WTC11 (cell line): ENCODE measurements around the gene TASP1. TPM values are rescaled to one million over a fixed set of nuclear protein-coding genes. Genes with fewer than 3 reads are reported as not detected.

Experiments used
- ATAC-seq: fragments of 200-7000 bp; cut with Tn5 transposase; 2 replicates; pipeline ENCODE4 v1.10.0; 2021; ENCODE audit warnings: mild to moderate bottlenecking, moderate library complexity
- CTCF ChIA-PET: fragments of 300-600 bp; sonication (Branson Sonifier 250); formaldehyde crosslinking; loops from one replicate; lab custom pipeline; 2021; ENCODE audit warnings: antibody characterized with exemption; lab: Charles Lee
- POLR2A ChIA-PET: fragments of 350-600 bp; sonication (Branson Sonifier 250); formaldehyde crosslinking; loops from one replicate; lab custom pipeline; 2021; ENCODE audit warnings: antibody characterized with exemption; lab: Charles Lee
- DNase-seq: peaks from one replicate; pipeline ENCODE4 v3.0.0; 2021; ENCODE audit warnings: low spot score
- H3K27ac Mint-ChIP-seq: 2 replicates; pipeline ENCODE4 v1.8.0; 2021; ENCODE audit warnings: mixed read lengths
- H3K27me3 Mint-ChIP-seq: 2 replicates; pipeline ENCODE4 v1.8.0; 2021; ENCODE audit warnings: low read depth, mild to moderate bottlenecking, moderate library complexity, mixed read lengths
- H3K36me3 Mint-ChIP-seq: 2 replicates; pipeline ENCODE4 v1.8.0; 2021; ENCODE audit warnings: mixed read lengths
- H3K4me1 Mint-ChIP-seq: 2 replicates; pipeline ENCODE4 v1.8.0; 2022; ENCODE audit warnings: mixed read lengths
- H3K4me3 Mint-ChIP-seq: 2 replicates; pipeline ENCODE4 v1.8.0; 2021; ENCODE audit warnings: mild to moderate bottlenecking, moderate library complexity, mixed read lengths
- H3K9me3 Mint-ChIP-seq: 2 replicates; pipeline ENCODE4 v1.8.0; 2021; ENCODE audit warnings: mixed read lengths
- ATF1 ChIP-seq: sonication (generic); formaldehyde crosslinking; IDR thresholded peaks from 2 replicates; pipeline ENCODE4 v1.8.1; 2023; ENCODE audit warnings: mild to moderate bottlenecking, moderate library complexity, missing genetic modification reagents
- CBFB ChIP-seq: sonication (generic); formaldehyde crosslinking; IDR thresholded peaks from 2 replicates; pipeline ENCODE4 v1.8.1; 2022; ENCODE audit warnings: mild to moderate bottlenecking, low read depth, missing genetic modification reagents
- CREB1 ChIP-seq: sonication (generic); formaldehyde crosslinking; IDR thresholded peaks from 2 replicates; pipeline ENCODE4 v1.8.0; 2023; ENCODE audit warnings: mild to moderate bottlenecking, missing genetic modification reagents
- E2F1 ChIP-seq: sonication (generic); formaldehyde crosslinking; IDR thresholded peaks from 2 replicates; pipeline ENCODE4 v1.8.0; 2022; ENCODE audit warnings: mild to moderate bottlenecking, missing genetic modification reagents
- EMX1 ChIP-seq: fragments of 250-450 bp; sonication (Bioruptor Pico); IDR thresholded peaks from 2 replicates; pipeline ENCODE4 v1.8.0; 2021; ENCODE audit warnings: mild to moderate bottlenecking
- ETV6 ChIP-seq: sonication (generic); formaldehyde crosslinking; IDR thresholded peaks from 2 replicates; pipeline ENCODE4 v1.8.1; 2022; ENCODE audit warnings: mild to moderate bottlenecking, missing genetic modification reagents
- FOXP1 ChIP-seq: sonication (generic); formaldehyde crosslinking; IDR thresholded peaks from 2 replicates; pipeline ENCODE4 v1.8.0; 2022; ENCODE audit warnings: missing genetic modification reagents, mild to moderate bottlenecking, moderate library complexity, borderline replicate concordance
- GABPB1 ChIP-seq: sonication (generic); formaldehyde crosslinking; IDR thresholded peaks from 2 replicates; pipeline ENCODE4 v1.8.1; 2023; ENCODE audit warnings: mild to moderate bottlenecking, missing genetic modification reagents
- GTF2I ChIP-seq: fragments of 250-450 bp; sonication (Bioruptor Pico); conservative IDR thresholded peaks from 2 replicates; pipeline ENCODE4 v1.4.0; 2021; ENCODE audit warnings: mild to moderate bottlenecking
- IRF1 ChIP-seq: sonication (generic); formaldehyde crosslinking; IDR thresholded peaks from 2 replicates; pipeline ENCODE4 v1.8.0; 2023; ENCODE audit warnings: missing genetic modification reagents
- NFATC4 ChIP-seq: fragments of 250-450 bp; sonication (Bioruptor Pico); IDR thresholded peaks from 2 replicates; pipeline ENCODE4 v1.9.0; 2021; ENCODE audit warnings: mild to moderate bottlenecking
- STAT6 ChIP-seq: sonication (generic); formaldehyde crosslinking; conservative IDR thresholded peaks from 2 replicates; pipeline ENCODE4 v1.8.1; 2023; ENCODE audit warnings: mild to moderate bottlenecking, low read depth, missing genetic modification reagents, moderate library complexity
- TCF7 ChIP-seq: sonication (generic); formaldehyde crosslinking; IDR thresholded peaks from 2 replicates; pipeline ENCODE4 v1.8.0; 2022; ENCODE audit warnings: mild to moderate bottlenecking, low read depth, missing genetic modification reagents, moderate library complexity
- TEAD4 ChIP-seq: sonication (generic); formaldehyde crosslinking; IDR thresholded peaks from 2 replicates; pipeline ENCODE4 v1.8.0; 2022; ENCODE audit warnings: mild to moderate bottlenecking, missing genetic modification reagents
- ZBTB21 ChIP-seq: sonication (generic); formaldehyde crosslinking; IDR thresholded peaks from 2 replicates; pipeline ENCODE4 v1.8.1; 2023; ENCODE audit warnings: mild to moderate bottlenecking, missing genetic modification reagents, borderline replicate concordance
- ZNF138 ChIP-seq: sonication (generic); formaldehyde crosslinking; conservative IDR thresholded peaks from 2 replicates; pipeline ENCODE4 v1.8.1; 2022; ENCODE audit warnings: mild to moderate bottlenecking, moderate library complexity, missing genetic modification reagents
- ZNF317 ChIP-seq: sonication (generic); formaldehyde crosslinking; IDR thresholded peaks from 2 replicates; pipeline ENCODE4 v1.8.1; 2023; ENCODE audit warnings: low read depth, mild to moderate bottlenecking, moderate library complexity, missing genetic modification reagents, borderline replicate concordance
- ZNF671 ChIP-seq: fragments of 250-450 bp; sonication (Bioruptor Pico); IDR thresholded peaks from 2 replicates; pipeline ENCODE4 v1.8.0; 2021; ENCODE audit warnings: mild to moderate bottlenecking
- total RNA-seq: library from RNA; stranded (reverse); gene quantifications from 3 replicates; pipeline ENCODE4 v1.2.3, GENCODE V29; 2021
- TF ChIP-seq, protein P1 (sequence below): fragments of 250-450 bp; sonication (Bioruptor Pico); IDR thresholded peaks from 2 replicates; pipeline ENCODE4 v1.9.0; 2021; ENCODE audit warnings: moderate library complexity, mild to moderate bottlenecking, inconsistent platforms, borderline replicate concordance
- TF ChIP-seq, protein P2 (sequence below): sonication (generic); formaldehyde crosslinking; IDR thresholded peaks from 2 replicates; pipeline ENCODE4 v1.8.1; 2023; ENCODE audit warnings: mild to moderate bottlenecking, missing genetic modification reagents
- TF ChIP-seq, protein P3 (sequence below): fragments of 250-450 bp; sonication (Bioruptor Pico); IDR thresholded peaks from 2 replicates; pipeline ENCODE4 v1.8.0; 2021; ENCODE audit warnings: mild to moderate bottlenecking
- TF ChIP-seq, protein P4 (sequence below): sonication (generic); formaldehyde crosslinking; IDR thresholded peaks from 2 replicates; pipeline ENCODE4 v1.8.0; 2022; ENCODE audit warnings: mild to moderate bottlenecking, missing genetic modification reagents

TASP1 gene
- total RNA-seq, 1 experiment from 2014 or later, result 12.4 TPM

DNA sequence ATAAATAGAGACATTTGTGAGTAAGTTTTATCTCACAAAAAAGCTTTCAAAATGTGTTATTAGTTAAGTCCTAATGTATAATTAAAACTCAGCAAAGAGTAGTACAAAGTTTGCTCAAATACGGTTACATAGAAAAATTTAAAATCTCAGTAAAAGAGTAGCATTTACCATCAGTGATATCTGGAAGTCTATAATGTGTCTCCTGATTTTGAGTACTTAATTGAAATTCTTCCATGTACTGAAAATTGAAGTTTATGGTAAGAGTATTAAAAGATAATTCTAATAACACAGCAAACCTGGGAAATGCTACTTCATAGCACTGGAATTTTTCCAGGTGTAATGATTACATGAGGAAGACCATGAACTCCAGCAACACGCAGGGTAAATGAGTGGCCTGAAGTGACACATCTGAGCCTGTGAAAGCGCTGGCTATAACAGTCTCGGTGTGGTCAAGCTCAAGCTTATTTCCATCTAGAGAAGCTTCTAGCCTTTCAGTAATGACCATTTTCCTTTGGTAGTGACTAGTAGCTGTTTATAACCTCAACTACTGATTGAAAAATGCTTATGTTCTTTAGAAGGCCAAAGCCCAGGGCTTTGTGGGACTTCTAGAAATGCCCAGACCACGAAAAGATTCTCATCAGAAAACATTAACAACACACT, 214.4 kb downstream of the TASP1 start:
- Mint-ChIP-seq H3K27me3 (no peaks in the 10 kb centered on the region), H3K9me3 (no peaks in the 10 kb centered on the region), H3K36me3 (no peaks in the 10 kb centered on the region), H3K4me3 (no peak overlapping the region), H3K27ac (no peak overlapping the region), H3K4me1 (peaks cover 43% of the 10 kb centered on the region)
- TF ChIP-seq CREB1 (CRISPR knock-in tag), result no peak
- TF ChIP-seq ETV6 (CRISPR knock-in tag), result no peak
- TF ChIP-seq, protein P1, sequence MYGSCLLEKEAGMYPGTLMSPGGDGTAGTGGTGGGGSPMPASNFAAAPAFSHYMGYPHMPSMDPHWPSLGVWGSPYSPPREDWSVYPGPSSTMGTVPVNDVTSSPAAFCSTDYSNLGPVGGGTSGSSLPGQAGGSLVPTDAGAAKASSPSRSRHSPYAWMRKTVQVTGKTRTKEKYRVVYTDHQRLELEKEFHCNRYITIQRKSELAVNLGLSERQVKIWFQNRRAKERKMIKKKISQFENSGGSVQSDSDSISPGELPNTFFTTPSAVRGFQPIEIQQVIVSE (CRISPR knock-in tag), result no peak
- TF ChIP-seq GABPB1 (CRISPR knock-in tag), result 0 out of 2 replicates have a peak, but pooled peaks have one; percentile 10
- TF ChIP-seq, protein P2, sequence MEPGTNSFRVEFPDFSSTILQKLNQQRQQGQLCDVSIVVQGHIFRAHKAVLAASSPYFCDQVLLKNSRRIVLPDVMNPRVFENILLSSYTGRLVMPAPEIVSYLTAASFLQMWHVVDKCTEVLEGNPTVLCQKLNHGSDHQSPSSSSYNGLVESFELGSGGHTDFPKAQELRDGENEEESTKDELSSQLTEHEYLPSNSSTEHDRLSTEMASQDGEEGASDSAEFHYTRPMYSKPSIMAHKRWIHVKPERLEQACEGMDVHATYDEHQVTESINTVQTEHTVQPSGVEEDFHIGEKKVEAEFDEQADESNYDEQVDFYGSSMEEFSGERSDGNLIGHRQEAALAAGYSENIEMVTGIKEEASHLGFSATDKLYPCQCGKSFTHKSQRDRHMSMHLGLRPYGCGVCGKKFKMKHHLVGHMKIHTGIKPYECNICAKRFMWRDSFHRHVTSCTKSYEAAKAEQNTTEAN (CRISPR knock-in tag), result no peak
- TF ChIP-seq TCF7 (CRISPR knock-in tag), result no peak
- CTCF ChIA-PET, result interaction anchor here (1.6 kb wide), 3 partner anchors 9 to 122 kb away, joined by 7 to 10 read pairs (median 9); no protein-coding TSS in a partner anchor
- no peak for DNase-seq
- POLR2A ChIA-PET, result interaction anchor here (1.2 kb wide), 1 partner anchor 1901 kb away, joined by 3 read pairs; no protein-coding TSS in a partner anchor
- no peak for ATAC-seq

GRCh38 chr20:13423472-13424173, 215.1 kb downstream of the TASP1 start:
- no peak overlapping the region for H3K4me3 Mint-ChIP-seq
- H3K4me1 Mint-ChIP-seq, result peaks cover 43% of the 10 kb centered on the region
- ATAC-seq, result no peak

GRCh38 chr20:13422637-13423036, 216.1 kb downstream of the TASP1 start:
- CTCF ChIA-PET, result no interaction called here
- Mint-ChIP-seq H3K4me3 (no peak overlapping the region), H3K36me3 (no peaks in the 10 kb centered on the region), H3K27me3 (no peaks in the 10 kb centered on the region), H3K27ac (peak overlapping the region; percentile 67; the same call in 1 of the 2 replicates), H3K9me3 (no peaks in the 10 kb centered on the region), H3K4me1 (peaks cover 50% of the 10 kb centered on the region)
- POLR2A ChIA-PET, result no interaction called here
- no peak for ATAC-seq
- DNase-seq, result no peak
- TF ChIP-seq, protein P3, sequence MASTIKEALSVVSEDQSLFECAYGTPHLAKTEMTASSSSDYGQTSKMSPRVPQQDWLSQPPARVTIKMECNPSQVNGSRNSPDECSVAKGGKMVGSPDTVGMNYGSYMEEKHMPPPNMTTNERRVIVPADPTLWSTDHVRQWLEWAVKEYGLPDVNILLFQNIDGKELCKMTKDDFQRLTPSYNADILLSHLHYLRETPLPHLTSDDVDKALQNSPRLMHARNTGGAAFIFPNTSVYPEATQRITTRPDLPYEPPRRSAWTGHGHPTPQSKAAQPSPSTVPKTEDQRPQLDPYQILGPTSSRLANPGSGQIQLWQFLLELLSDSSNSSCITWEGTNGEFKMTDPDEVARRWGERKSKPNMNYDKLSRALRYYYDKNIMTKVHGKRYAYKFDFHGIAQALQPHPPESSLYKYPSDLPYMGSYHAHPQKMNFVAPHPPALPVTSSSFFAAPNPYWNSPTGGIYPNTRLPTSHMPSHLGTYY (CRISPR knock-in tag), result no peak
- TF ChIP-seq EMX1, result no peak
- TF ChIP-seq ZNF671 (CRISPR knock-in tag), result no peak
- TF ChIP-seq NFATC4 (CRISPR knock-in tag), result no peak
- no peak for TF ChIP-seq E2F1 (CRISPR knock-in tag)
- no peak for TF ChIP-seq FOXP1 (CRISPR knock-in tag)
- no peak for TF ChIP-seq ATF1 (CRISPR knock-in tag)
- no peak for TF ChIP-seq GTF2I (CRISPR knock-in tag)
- TF ChIP-seq IRF1, result no peak
- no peak for TF ChIP-seq ZBTB21 (CRISPR knock-in tag)
- TF ChIP-seq, protein P4, sequence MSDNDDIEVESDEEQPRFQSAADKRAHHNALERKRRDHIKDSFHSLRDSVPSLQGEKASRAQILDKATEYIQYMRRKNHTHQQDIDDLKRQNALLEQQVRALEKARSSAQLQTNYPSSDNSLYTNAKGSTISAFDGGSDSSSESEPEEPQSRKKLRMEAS (CRISPR knock-in tag), result no peak

More at GRCh38 chr20:13423472-13424173, 215.1 kb downstream of the TASP1 start:
- no peak for TF ChIP-seq STAT6 (CRISPR knock-in tag)
- TF ChIP-seq CBFB (CRISPR knock-in tag), result no peak
- TF ChIP-seq ZNF317, result no peak
- no peak for TF ChIP-seq TEAD4
- TF ChIP-seq ZNF138 (CRISPR knock-in tag), result no peak
- Mint-ChIP-seq H3K27me3 (no peaks in the 10 kb centered on the region), H3K36me3 (no peaks in the 10 kb centered on the region), H3K9me3 (no peaks in the 10 kb centered on the region), H3K27ac (peak overlapping the region; percentile 33)
- ChIA-PET POLR2A (no interaction called here), CTCF (no interaction called here)
- no peak for DNase-seq
